H1 (cell line): ENCODE measurements around the gene PROCR. TPM values are rescaled to one million over a fixed set of nuclear protein-coding genes. Genes with fewer than 3 reads are reported as not detected.

Source experiments
- CTCF ChIA-PET: fragments of 300-600 bp; sonication (Branson Sonifier 250); formaldehyde crosslinking; loops from one replicate; lab custom pipeline; 2021; ENCODE audit not compliant: partially characterized antibody; lab: Charles Lee
- POLR2A ChIA-PET: fragments of 300-600 bp; sonication (Branson Sonifier 250); formaldehyde crosslinking; loops from one replicate; lab custom pipeline; 2021; ENCODE audit warnings: inconsistent platforms; ENCODE audit not compliant: partially characterized antibody; lab: Charles Lee
- DNase-seq, 2 experiments: peaks; one replicate each; pipeline versions ENCODE4 v3.0.0 to v3.0.0-alpha.2; 2010 to 2022; ENCODE audit warnings: low spot score in 2 of 2, low read depth in 1 of 2, mixed read lengths in 1 of 2
- FAIRE-seq: peaks from 2 replicates; lab custom pipeline; 2011; peaks lifted over from hg19 to GRCh38; lab: Jason Lieb, UNC
- H2AFZ ChIP-seq: 2 replicates; pipeline ENCODE4 v1.8.1; 2012; ENCODE audit warnings: low read length, inconsistent platforms
- H2AK5ac ChIP-seq: 2 replicates; pipeline ENCODE4 v1.6.1; 2013; ENCODE audit warnings: low read depth, low read length
- H2BK120ac ChIP-seq: replicated peaks from 2 replicates; pipeline ENCODE3; 2013; ENCODE audit warnings: low read depth, low read length, inconsistent platforms
- H2BK12ac ChIP-seq: 2 replicates; pipeline ENCODE4 v1.6.1; 2013; ENCODE audit warnings: low read depth, low read length
- H2BK15ac ChIP-seq: 2 replicates; pipeline ENCODE4 v1.6.1; 2013; ENCODE audit warnings: low read length
- H2BK20ac ChIP-seq: 2 replicates; pipeline ENCODE4 v1.6.1; 2013; ENCODE audit warnings: low read length
- H2BK5ac ChIP-seq: 2 replicates; pipeline ENCODE4 v1.6.1; 2013; ENCODE audit warnings: low read depth, low read length
- H3K14ac ChIP-seq: 2 replicates; pipeline ENCODE4 v1.6.1; 2013; ENCODE audit warnings: inconsistent platforms; ENCODE audit not compliant: insufficient read length
- H3K18ac ChIP-seq: 2 replicates; pipeline ENCODE4 v1.6.1; 2013; ENCODE audit warnings: low read length; ENCODE audit errors: extremely low read depth
- H3K23ac ChIP-seq: 2 replicates; pipeline ENCODE4 v1.6.1; 2013; ENCODE audit warnings: inconsistent platforms; ENCODE audit not compliant: insufficient read length
- H3K23me2 ChIP-seq: 2 replicates; pipeline ENCODE4 v1.6.1; 2013; ENCODE audit warnings: low read depth, low read length
- H3K27ac ChIP-seq: 2 replicates; pipeline ENCODE4 v1.6.1; 2011; ENCODE audit warnings: low read depth, low read length, inconsistent platforms
- H3K27me3 ChIP-seq, 4 experiments: replicated peaks in 1 of 4; 1 replicate in 1 of 4; 2 replicates in 3 of 4; pipeline versions ENCODE4 v1.6.1 to v1.8.1; 2011 to 2013; ENCODE audit warnings: low read length in 3 of 4, mild to moderate bottlenecking in 3 of 4, inconsistent platforms in 2 of 4, mixed read lengths in 2 of 4, moderate library complexity in 1 of 4; ENCODE audit not compliant: control insufficient read depth in 3 of 4, insufficient read depth in 3 of 4; ENCODE audit errors: extremely low read depth in 1 of 4
- H3K36me3 ChIP-seq, 4 experiments: 2 replicates each; pipeline versions ENCODE4 v1.6.1 to v1.8.1; 2011 to 2013; ENCODE audit warnings: mild to moderate bottlenecking in 4 of 4, low read length in 3 of 4, moderate library complexity in 2 of 4, control low read depth in 1 of 4, inconsistent platforms in 1 of 4; ENCODE audit not compliant: insufficient read depth in 4 of 4, control insufficient read depth in 2 of 4
- H3K4ac ChIP-seq: replicated peaks from 2 replicates; pipeline ENCODE3; 2013; ENCODE audit warnings: low read length, low read depth, mixed read lengths, inconsistent platforms; ENCODE audit not compliant: insufficient read length
- H3K4me1 ChIP-seq, 4 experiments: replicated peaks in 1 of 4; 1 replicate in 1 of 4; 2 replicates in 3 of 4; pipeline versions ENCODE4 v1.6.1 to v1.8.1; 2011 to 2013; ENCODE audit warnings: low read length in 3 of 4, inconsistent platforms in 2 of 4, mixed read lengths in 1 of 4; ENCODE audit not compliant: insufficient read depth in 4 of 4, control insufficient read depth in 3 of 4
- H3K4me2 ChIP-seq, 2 experiments: 2 replicates each; pipeline versions ENCODE4 v1.6.1 to v1.8.1; 2011 to 2013; ENCODE audit warnings: low read depth in 2 of 2, low read length in 2 of 2, control low read depth in 1 of 2, inconsistent platforms in 1 of 2, mild to moderate bottlenecking in 1 of 2; ENCODE audit not compliant: insufficient read depth in 1 of 2
- H3K4me3 ChIP-seq, 4 experiments: fragments of 200-600, 300-600 bp in 1 of 4; sonication (generic), shearing (Covaris generic), sonication (Bioruptor Twin) in 1 of 4; 2 replicates each; pipeline versions ENCODE4 v1.5.1 to v1.8.1; 2011 to 2016; ENCODE audit warnings: low read length in 4 of 4, low read depth in 3 of 4, control low read depth in 2 of 4, inconsistent platforms in 2 of 4, mild to moderate bottlenecking in 2 of 4, mixed read lengths in 1 of 4, moderate library complexity in 1 of 4; ENCODE audit not compliant: insufficient read depth in 2 of 4; ENCODE audit errors: extremely low read depth in 1 of 4
- H3K56ac ChIP-seq: replicated peaks from 2 replicates; pipeline ENCODE3; 2013; ENCODE audit warnings: low read depth, mild to moderate bottlenecking, mixed read lengths, low read length, inconsistent platforms; ENCODE audit not compliant: insufficient read length
- H3K79me1 ChIP-seq: 2 replicates; pipeline ENCODE4 v1.6.1; 2013; ENCODE audit warnings: low read depth, low read length, control low read depth
- H3K79me2 ChIP-seq, 2 experiments: 2 replicates each; pipeline versions ENCODE4 v1.6.1 to v1.8.1; 2012 to 2013; ENCODE audit warnings: low read length in 2 of 2, mild to moderate bottlenecking in 2 of 2, inconsistent platforms in 1 of 2; ENCODE audit not compliant: insufficient read depth in 2 of 2, control insufficient read depth in 1 of 2
- H3K9ac ChIP-seq, 4 experiments: replicated peaks in 1 of 4; 1 replicate in 1 of 4; 2 replicates in 3 of 4; pipeline versions ENCODE4 v1.6.1 to v1.8.1; 2011 to 2013; ENCODE audit warnings: low read depth in 3 of 4, low read length in 3 of 4, control low read depth in 2 of 4, mild to moderate bottlenecking in 2 of 4, moderate library complexity in 2 of 4, inconsistent platforms in 1 of 4; ENCODE audit errors: extremely low read depth in 1 of 4
- H3K9me3 ChIP-seq, 2 experiments: 2 replicates each; pipeline versions ENCODE4 v1.6.1 to v1.8.1; 2012 to 2013; ENCODE audit warnings: mild to moderate bottlenecking in 2 of 2, moderate library complexity in 2 of 2, control low read depth in 1 of 2, inconsistent platforms in 1 of 2, low read depth in 1 of 2, low read length in 1 of 2, mixed read lengths in 1 of 2; ENCODE audit not compliant: insufficient read depth in 2 of 2
- H4K20me1 ChIP-seq, 2 experiments: replicated peaks in 1 of 2; 2 replicates each; pipeline versions ENCODE3 to v1.8.1; 2011 to 2013; ENCODE audit warnings: inconsistent platforms in 2 of 2, low read length in 2 of 2, mild to moderate bottlenecking in 1 of 2; ENCODE audit not compliant: insufficient read depth in 2 of 2, control insufficient read depth in 1 of 2
- H4K5ac ChIP-seq: 2 replicates; pipeline ENCODE4 v1.6.1; 2013; ENCODE audit warnings: low read length, low read depth, mixed read lengths, inconsistent platforms; ENCODE audit not compliant: insufficient read length
- H4K8ac ChIP-seq: 2 replicates; pipeline ENCODE4 v1.8.0; 2013; ENCODE audit warnings: mild to moderate bottlenecking, moderate library complexity, low read length, inconsistent platforms; ENCODE audit not compliant: insufficient read depth; ENCODE audit errors: extremely low read depth
- H4K91ac ChIP-seq: replicated peaks from 2 replicates; pipeline ENCODE3; 2013; ENCODE audit warnings: low read length, mixed read lengths, inconsistent platforms; ENCODE audit not compliant: insufficient read length
- EP300 ChIP-seq, 2 experiments: IDR thresholded peaks; 1 replicate in 1 of 2; 2 replicates in 1 of 2; pipeline ENCODE4 v1.6.1; 2011 to 2012; ENCODE audit warnings: low read depth in 2 of 2, low read length in 2 of 2, mild to moderate bottlenecking in 2 of 2, borderline replicate concordance in 1 of 2, inconsistent platforms in 1 of 2, moderate library complexity in 1 of 2
- WGBS, 2 experiments: shearing (Covaris generic) in 1 of 2; methylation state at CpG; one replicate each; pipeline versions ENCODE4 v1.1.6 to v1.1.7; 2013 to 2015; ENCODE audit warnings: low lambda C conversion rate in 2 of 2, mixed read lengths in 2 of 2, inconsistent platforms in 1 of 2, low coverage in 1 of 2, missing lambda C conversion rate in 1 of 2; ENCODE audit not compliant: insufficient replicate concordance in 2 of 2, insufficient coverage in 1 of 2, insufficient read length in 1 of 2; ENCODE audit errors: extremely low coverage in 1 of 2, missing lambda C conversion rate in 1 of 2; 5-methylcytosine and 5-hydroxymethylcytosine counted together
- polyA plus RNA-seq, 7 experiments: library from polyadenylated mRNA; depleted of rRNA in 3 of 7; stranded (reverse) in 5 of 7; unstranded in 2 of 7; fragments of >200 nt in 5 of 7; fragments of 200-250 nt in 2 of 7; gene quantifications; 1 replicate in 5 of 7; 2 replicates in 1 of 7; 4 replicates in 1 of 7; pipeline versions ENCODE4 v1.2.1 to v1.2.3, GENCODE V29; 2011 to 2013; ENCODE audit warnings: missing spikeins in 2 of 7, mixed read lengths in 2 of 7
- total RNA-seq: library from RNA; stranded (reverse); fragmentation: NEBNext Ultra II Directional; extraction: Animal tissue kit (Norgen Biotek cat#: 25700); gene quantifications from 2 replicates; pipeline ENCODE4 v1.2.1, GENCODE V29; 2021

Gene PROCR
- total and polyA plus RNA-seq, 2 of the 8 experiments (the other 6 are each of a cell fraction or from before 2014, with no cell fraction given): 21.3 to 42.9 TPM

GRCh38 chr20:35223941-35224340 is 52.1 kb downstream of the PROCR start:
- Histone ChIP-seq H4K20me1 (no peaks in the 10 kb centered on the region), H3K4me1 (peaks cover 2 to 18% (median 7%) of the 10 kb centered on the region in 4 experiments; a peak in 6 of 7 replicates), H3K4me3 (no peak overlapping the region), H3K56ac (no peak overlapping the region), H3K36me3 (peaks cover 0 to 3% (median 0%) of the 10 kb centered on the region in 4 experiments; a peak in 1 of 8 replicates), H2AFZ (no peak overlapping the region), H2BK5ac (no peak overlapping the region), H4K5ac (no peak overlapping the region), H3K4me2 (no peak overlapping the region), H3K23ac (no peak overlapping the region), H2AK5ac (no peak overlapping the region), H2BK120ac (no peak overlapping the region), H2BK15ac (no peak overlapping the region), H3K9ac (no peak overlapping the region), H3K79me2 (peaks cover 0 to 3% of the 10 kb centered on the region in 2 experiments; a peak in 1 of 4 replicates), H2BK20ac (no peak overlapping the region), H3K9me3 (no peaks in the 10 kb centered on the region), H2BK12ac (no peak overlapping the region), H3K27me3 (peaks cover 0 to 13% (median 2%) of the 10 kb centered on the region in 4 experiments; a peak in 2 of 7 replicates), H3K14ac (no peak overlapping the region), H3K27ac (no peak overlapping the region), H3K4ac (no peak overlapping the region), H4K91ac (no peak overlapping the region), H4K8ac (no peak overlapping the region), H3K23me2 (peaks cover 11% of the 10 kb centered on the region; the same call in 1 of the 2 replicates), H3K18ac (no peak overlapping the region), H3K79me1 (no peaks in the 10 kb centered on the region; the same call in 1 of the 2 replicates)
- no peak for DNase-seq
- CTCF ChIA-PET: interaction anchor here (0.6 to 1.9 kb wide), 10 partner anchors 9 to 140 kb away, joined by 3 to 7 read pairs (median 3); partner anchors contain the start of gene EDEM2
- no peak for TF ChIP-seq EP300 (IDR thresholded peaks at IDR 0.05; ENCODE audit: borderline replicate concordance in 1 of 2, low read depth in 2 of 2, low read length in 2 of 2)
- POLR2A ChIA-PET: interaction anchor here (0.8 to 4.9 kb wide), 3 partner anchors 38 to 78 kb away, joined by 3 to 41 read pairs (median 6); partner anchors contain the start of gene EDEM2
- WGBS, 2 experiments: 94% methylated on average over 5 of the region's 5 CpGs; no CpG with 5 or more reads in 1 of the 2 experiments
- FAIRE-seq: no peak
